Calu3 (cell line): ENCODE measurements around the gene ANKRD30A. TPM values are rescaled to one million over a fixed set of nuclear protein-coding genes. Genes with fewer than 3 reads are reported as not detected.
"Not testable (repeated sequence)": the region's sequence is repeated elsewhere in the genome, so short reads cannot be mapped to it uniquely, and the experiment has no call there.

Experiments used
- BruUV-seq: library from RNA; stranded (reverse); fragments of 400-500 nt; replicated peaks from 2 replicates; lab custom pipeline; 2021; lab: Mats Ljungman, UMichigan
- CTCF ChIA-PET: fragments of 300-600 bp; sonication (Branson Sonifier 250); formaldehyde crosslinking; loops from one replicate; lab custom pipeline; 2022; ENCODE audit warnings: antibody characterized with exemption; lab: Charles Lee
- DNase-seq: peaks from one replicate; pipeline ENCODE4 v3.0.0; 2022
- H3K27ac Mint-ChIP-seq: one replicate; pipeline ENCODE4 v1.8.0; 2022; ENCODE audit warnings: mixed read lengths; ENCODE audit not compliant: unreplicated experiment
- H3K27me3 Mint-ChIP-seq: one replicate; pipeline ENCODE4 v1.8.0; 2022; ENCODE audit warnings: mixed read lengths; ENCODE audit not compliant: unreplicated experiment
- H3K36me3 Mint-ChIP-seq: one replicate; pipeline ENCODE4 v1.8.0; 2022; ENCODE audit warnings: mild to moderate bottlenecking, moderate library complexity, mixed read lengths; ENCODE audit not compliant: insufficient read depth, unreplicated experiment
- H3K4me1 Mint-ChIP-seq: one replicate; pipeline ENCODE4 v1.8.0; 2022; ENCODE audit warnings: mild to moderate bottlenecking, low read depth, mixed read lengths; ENCODE audit not compliant: unreplicated experiment
- H3K4me3 Mint-ChIP-seq: one replicate; pipeline ENCODE4 v1.8.0; 2022; ENCODE audit warnings: mild to moderate bottlenecking, low read depth, moderate library complexity, mixed read lengths; ENCODE audit not compliant: unreplicated experiment
- H3K9me3 Mint-ChIP-seq: one replicate; pipeline ENCODE4 v1.8.0; 2022; ENCODE audit warnings: low read depth, mixed read lengths; ENCODE audit not compliant: unreplicated experiment
- CTCF ChIP-seq: fragments of 200-600 bp; IDR thresholded peaks from one replicate; pipeline ENCODE4 v1.8.0; 2022; ENCODE audit warnings: antibody characterized with exemption; ENCODE audit not compliant: unreplicated experiment
- intact Hi-C: fragments of 100-400 bp; cut with micrococcal nuclease; formaldehyde crosslinking; loops from one replicate; pipeline ENCODE4 v1.10.0; 2022; ENCODE audit not compliant: unreplicated experiment
- total RNA-seq: library from RNA; stranded (reverse); gene quantifications from 2 replicates; pipeline ENCODE4 v1.2.3, GENCODE V29; 2022

ANKRD30A gene
- total RNA-seq, 1 experiment from 2014 or later = not detected

GRCh38 chr10:37379991-37380390 is 254.6 kb downstream of the ANKRD30A start:
- CTCF ChIA-PET = no interaction called here
- Mint-ChIP-seq H3K4me3 (no peak overlapping the region), H3K4me1 (no peaks in the 10 kb centered on the region), H3K36me3 (no peaks in the 10 kb centered on the region), H3K9me3 (peaks cover 6% of the 10 kb centered on the region), H3K27ac (no peak overlapping the region), H3K27me3 (no peaks in the 10 kb centered on the region)
- TF ChIP-seq CTCF = no peak
- DNase-seq = no peak
- BruUV-seq = no TSS peak
- intact Hi-C loops = no loop called here

- DNase-seq = no peak
- no peak overlapping the region for H3K4me3 Mint-ChIP-seq
- no peak for TF ChIP-seq CTCF
- intact Hi-C loops = no loop called here
- no peaks in the 10 kb centered on the region for H3K27me3 Mint-ChIP-seq
- H3K27ac Mint-ChIP-seq = no peak overlapping the region
- H3K36me3 Mint-ChIP-seq = no peaks in the 10 kb centered on the region
- CTCF ChIA-PET = no interaction called here
- H3K9me3 Mint-ChIP-seq = peaks cover 6% of the 10 kb centered on the region
- H3K4me1 Mint-ChIP-seq = no peaks in the 10 kb centered on the region
- no TSS peak for BruUV-seq
Measured at GRCh38 chr10:37381271-37381670, 255.9 kb downstream of the ANKRD30A start.

GRCh38 chr10:37384923-37385322 is 259.5 kb downstream of the ANKRD30A start:
- BruUV-seq = no TSS peak
- Mint-ChIP-seq H3K27ac (no peak overlapping the region), H3K4me3 (no peak overlapping the region), H3K36me3 (no peaks in the 10 kb centered on the region), H3K9me3 (peaks cover 3% of the 10 kb centered on the region), H3K27me3 (no peaks in the 10 kb centered on the region), H3K4me1 (no peaks in the 10 kb centered on the region)
- TF ChIP-seq CTCF = no peak
- CTCF ChIA-PET = no interaction called here
- intact Hi-C loops = no loop called here
- DNase-seq = no peak

GRCh38 chr10:37390926-37391325 is 265.5 kb downstream of the ANKRD30A start:
- no peak for TF ChIP-seq CTCF
- no peak overlapping the region for H3K4me3 Mint-ChIP-seq
- DNase-seq = no peak
- no peaks in the 10 kb centered on the region for H3K4me1 Mint-ChIP-seq
- no peaks in the 10 kb centered on the region for H3K9me3 Mint-ChIP-seq
- H3K27me3 Mint-ChIP-seq = no peaks in the 10 kb centered on the region
- intact Hi-C loops = no loop called here
- CTCF ChIA-PET = no interaction called here
- no TSS peak for BruUV-seq
- no peaks in the 10 kb centered on the region for H3K36me3 Mint-ChIP-seq
- H3K27ac Mint-ChIP-seq = no peak overlapping the region

GRCh38 chr10:37400774-37401173 is 275.4 kb downstream of the ANKRD30A start:
- BruUV-seq, intact Hi-C loops, H3K27ac Mint-ChIP-seq, H3K27me3 Mint-ChIP-seq, CTCF ChIA-PET, H3K4me3 Mint-ChIP-seq, H3K9me3 Mint-ChIP-seq, DNase-seq, H3K36me3 Mint-ChIP-seq, H3K4me1 Mint-ChIP-seq: not testable (repeated sequence)
